ENCODE results near the gene DPH6.
A peak's percentile ranks its signal among the peaks of the same experiment; 100 is the strongest.

GRCh38 chr15:35519541-35520149 is 26.3 kb downstream of the DPH6 start:
- TF ChIP-seq CTCF (IDR thresholded peaks at IDR 0.05) (peak in 5 of 6 experiments; percentile 22 to 65 (median 57)), POLR2A (IDR thresholded peaks at IDR 0.05) (no peak)

Data from thyroid gland (tissue), 4 donors.